ENCODE measurements around the gene TCEAL3.
"Not testable (repeated sequence)": the region's sequence is repeated elsewhere in the genome, so short reads cannot be mapped to it uniquely, and the experiment has no call there.

Gene TCEAL3, protein sequence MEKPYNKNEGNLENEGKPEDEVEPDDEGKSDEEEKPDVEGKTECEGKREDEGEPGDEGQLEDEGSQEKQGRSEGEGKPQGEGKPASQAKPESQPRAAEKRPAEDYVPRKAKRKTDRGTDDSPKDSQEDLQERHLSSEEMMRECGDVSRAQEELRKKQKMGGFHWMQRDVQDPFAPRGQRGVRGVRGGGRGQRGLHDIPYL

DNA sequence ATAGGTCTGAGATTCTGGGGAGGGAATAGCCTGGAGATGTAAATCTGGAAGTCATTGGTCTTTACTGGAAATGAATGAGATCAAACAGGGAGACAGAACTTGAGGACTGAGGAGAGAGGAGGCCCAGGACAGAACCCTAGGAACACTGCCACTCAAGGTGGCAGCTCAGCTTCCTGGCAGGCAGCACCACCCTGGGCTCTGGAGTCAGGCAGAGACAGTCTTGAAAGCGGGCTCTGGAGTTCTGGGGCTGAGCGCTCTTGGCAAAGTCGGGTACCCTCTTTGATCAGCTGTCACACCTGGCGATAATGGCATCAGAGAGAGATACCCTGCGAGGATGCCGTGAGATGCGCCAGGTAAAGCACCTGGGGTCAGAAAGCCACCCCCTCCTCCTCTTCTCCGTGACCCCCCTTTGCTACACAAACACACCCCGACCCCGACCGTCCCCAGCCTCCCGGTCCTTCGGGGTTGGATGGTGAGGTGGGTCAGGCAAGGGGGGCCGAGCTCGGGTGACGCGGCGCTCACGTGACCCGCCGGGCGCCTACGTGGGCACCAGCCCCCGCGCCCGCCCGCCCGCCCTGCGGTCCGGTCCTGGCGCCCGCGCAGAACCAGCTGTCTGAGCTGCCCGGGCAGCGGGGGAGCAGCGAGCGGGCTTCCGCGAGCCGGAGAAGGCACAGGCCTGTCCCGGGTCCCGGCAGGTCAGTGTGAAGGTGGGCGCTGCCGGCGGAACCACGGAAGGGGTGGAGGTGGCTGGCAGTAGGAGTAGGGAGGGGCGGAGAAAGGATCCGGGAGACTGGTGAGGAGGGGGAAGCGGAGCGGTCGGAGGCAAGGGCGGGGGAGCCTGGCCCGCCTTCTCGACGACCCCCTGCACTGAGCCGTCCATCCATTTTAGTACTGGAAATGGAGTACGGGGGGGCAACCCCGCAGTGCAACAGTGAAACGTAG is at the start of gene TCEAL3:
Gene TCEAL3 (plus strand): TSS at position 600 of the 942 bp plus-strand sequence. CDS start 1,102 bp downstream, outside the sequence.
- FAIRE-seq (no peak), DNase-seq (ENCODE audit: low spot score) (no peak)

DNA sequence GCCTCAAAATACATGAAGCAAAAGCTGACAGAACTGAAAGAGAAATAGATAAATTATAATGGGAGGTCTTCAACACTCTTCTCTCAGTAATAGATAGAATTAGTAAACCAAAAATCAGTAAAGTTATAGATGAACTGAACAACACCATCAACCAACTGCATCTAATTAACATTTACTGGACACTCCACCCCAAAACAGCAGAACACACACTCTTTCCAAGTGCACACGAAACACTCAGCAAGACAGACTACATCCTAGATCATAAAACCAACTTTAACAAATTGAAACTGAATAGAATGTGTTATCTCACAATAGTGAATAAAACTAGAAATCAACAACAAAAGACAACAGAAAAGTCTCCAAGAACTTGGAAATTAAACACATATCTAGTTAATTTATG is 47.5 kb upstream of the TCEAL3 start:
- no peak for FAIRE-seq
- DNase-seq (ENCODE audit: low spot score): no peak

DNA sequence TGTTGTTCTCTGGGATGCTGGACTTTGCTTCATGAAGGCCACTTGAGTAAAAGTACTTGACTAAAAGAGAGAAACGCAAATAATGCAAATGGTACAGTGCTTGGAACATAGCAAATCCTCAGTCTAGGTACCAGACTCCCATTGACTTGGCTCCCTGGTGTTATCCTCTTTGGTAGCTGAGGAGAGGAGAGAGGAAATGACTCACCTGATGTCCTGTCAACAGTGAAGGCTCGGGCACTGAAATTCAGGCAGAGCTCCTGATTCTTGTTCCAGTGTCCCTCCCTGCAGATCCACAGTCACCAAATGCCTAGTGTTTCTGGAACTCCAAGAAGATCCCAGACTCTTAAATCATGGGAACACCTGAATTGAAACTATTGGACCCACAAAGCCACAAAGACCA is 45.0 kb upstream of the TCEAL3 start:
- FAIRE-seq: no peak

DNA sequence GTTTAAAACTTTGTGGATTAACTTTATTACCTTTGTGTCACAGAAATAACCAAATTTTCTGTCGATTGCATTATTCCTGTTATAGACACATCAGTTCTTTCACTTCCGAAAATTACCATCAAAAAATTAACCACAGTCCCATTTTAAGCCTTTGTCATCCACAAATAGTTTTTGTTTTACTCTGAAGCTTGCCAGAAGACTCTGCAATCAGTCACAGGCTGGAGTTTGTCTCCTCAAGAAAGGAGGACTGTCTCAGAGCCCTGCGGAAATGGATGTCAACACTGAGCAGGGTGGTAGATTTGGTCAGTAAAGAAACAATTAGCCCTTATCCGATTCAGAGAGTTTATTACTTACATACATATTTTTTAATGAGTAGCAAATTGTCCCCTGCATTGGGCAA is 42.6 kb upstream of the TCEAL3 start:
- FAIRE-seq (no peak), DNase-seq (ENCODE audit: low spot score) (no peak)

More for the DNA sequence above, 45.0 kb upstream of the TCEAL3 start:
- DNase-seq (ENCODE audit: low spot score): no peak

DNA sequence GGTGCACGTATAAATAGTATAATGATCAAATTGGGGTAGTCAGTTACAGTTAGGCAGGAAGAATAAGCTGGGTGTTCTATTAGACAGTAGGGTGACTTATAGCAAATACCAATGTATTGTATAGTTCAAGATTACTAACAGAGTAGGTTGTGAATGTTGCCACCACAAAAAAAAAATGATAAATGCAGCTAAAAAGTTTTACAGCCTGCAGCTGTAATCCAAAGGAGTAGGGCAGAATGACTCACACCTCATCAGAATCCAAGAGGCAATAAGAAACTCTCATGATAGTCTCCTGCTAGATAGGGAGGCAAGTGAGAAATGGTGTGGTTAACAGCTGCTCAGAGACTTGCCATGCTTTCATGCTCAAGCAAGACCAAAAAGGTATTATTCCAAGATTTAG is 42.0 kb upstream of the TCEAL3 start:
- FAIRE-seq (no peak), DNase-seq (ENCODE audit: low spot score) (no peak)

DNA sequence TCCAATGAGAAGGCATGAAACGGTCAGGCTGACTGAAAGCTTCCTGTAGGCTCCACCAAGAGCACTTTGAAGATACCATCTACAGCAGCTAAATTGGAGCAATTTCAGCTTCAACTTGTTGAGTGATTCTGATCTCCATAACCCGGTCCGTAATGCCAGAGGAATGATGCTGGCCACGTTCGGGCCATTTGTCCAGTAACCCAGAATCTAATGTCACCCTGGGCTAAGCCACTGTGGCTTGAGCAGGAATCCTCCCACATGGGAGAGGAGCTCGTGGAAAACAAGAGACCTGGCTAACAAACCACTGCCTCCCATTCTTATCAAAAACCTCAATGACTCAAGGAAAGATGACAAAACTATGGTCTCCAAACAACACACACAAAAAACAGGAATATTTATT is 36.6 kb upstream of the TCEAL3 start:
- FAIRE-seq (no peak), DNase-seq (ENCODE audit: low spot score) (no peak)

DNA sequence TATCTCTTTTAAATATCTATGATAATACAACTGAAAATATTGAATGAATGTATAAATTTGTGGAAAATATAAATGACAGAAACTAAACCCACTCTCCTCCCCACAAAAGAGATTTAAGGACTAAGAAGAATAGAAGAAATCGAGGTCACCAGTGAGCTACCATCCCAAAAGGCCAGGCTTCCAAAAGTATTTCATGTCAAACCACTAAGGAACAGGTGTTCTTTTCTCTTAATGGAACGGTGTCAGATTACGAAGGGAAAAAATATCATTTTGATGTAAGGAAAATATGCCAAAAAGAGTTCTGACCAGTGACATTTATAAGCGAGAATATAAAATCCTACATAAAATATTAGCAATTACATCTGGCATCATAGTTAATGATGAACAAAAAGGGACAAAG is 36.0 kb upstream of the TCEAL3 start:
- DNase-seq (ENCODE audit: low spot score) (no peak), FAIRE-seq (no peak)

DNA sequence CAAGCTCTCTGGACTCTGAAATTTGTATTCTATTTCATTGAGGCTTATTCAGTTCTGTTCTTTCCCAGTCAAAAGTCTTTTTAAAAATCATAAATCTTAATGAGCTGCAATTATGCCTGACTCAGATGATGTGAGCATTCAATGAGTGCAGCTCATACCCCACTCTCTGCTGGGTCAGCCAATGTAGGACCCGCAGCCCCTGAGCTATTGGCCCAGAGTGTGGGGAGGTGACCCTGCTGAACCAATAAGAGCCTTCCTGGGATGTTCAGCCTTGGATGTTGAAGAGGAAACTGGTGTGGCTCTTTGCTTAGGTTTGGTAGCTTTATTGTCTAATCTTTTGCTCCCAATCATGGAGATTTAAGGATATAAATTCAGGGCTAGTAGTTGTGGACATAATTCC is 34.6 kb upstream of the TCEAL3 start:
- DNase-seq (ENCODE audit: low spot score): no peak
- FAIRE-seq: no peak

DNA sequence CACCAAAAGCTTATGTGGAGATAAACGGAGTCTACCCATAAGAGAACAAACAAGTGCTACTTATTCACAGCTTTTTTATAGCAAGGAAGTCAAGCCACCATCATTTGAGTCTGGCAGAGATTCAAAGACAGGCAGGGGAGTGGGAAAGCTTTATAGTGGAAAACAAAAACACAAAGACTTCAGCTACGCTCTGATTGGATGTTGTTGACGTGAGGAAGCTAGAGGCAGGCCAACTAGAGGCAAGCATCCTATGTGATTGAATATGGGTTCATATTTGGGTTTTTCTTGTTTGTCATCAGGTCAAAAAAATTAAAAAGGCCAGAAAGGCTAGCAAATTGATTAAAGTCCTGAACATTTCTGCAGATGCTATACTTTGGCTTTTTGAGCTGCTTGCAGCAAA is 23.2 kb upstream of the TCEAL3 start:
- DNase-seq (ENCODE audit: low spot score): no peak
- FAIRE-seq: no peak

DNA sequence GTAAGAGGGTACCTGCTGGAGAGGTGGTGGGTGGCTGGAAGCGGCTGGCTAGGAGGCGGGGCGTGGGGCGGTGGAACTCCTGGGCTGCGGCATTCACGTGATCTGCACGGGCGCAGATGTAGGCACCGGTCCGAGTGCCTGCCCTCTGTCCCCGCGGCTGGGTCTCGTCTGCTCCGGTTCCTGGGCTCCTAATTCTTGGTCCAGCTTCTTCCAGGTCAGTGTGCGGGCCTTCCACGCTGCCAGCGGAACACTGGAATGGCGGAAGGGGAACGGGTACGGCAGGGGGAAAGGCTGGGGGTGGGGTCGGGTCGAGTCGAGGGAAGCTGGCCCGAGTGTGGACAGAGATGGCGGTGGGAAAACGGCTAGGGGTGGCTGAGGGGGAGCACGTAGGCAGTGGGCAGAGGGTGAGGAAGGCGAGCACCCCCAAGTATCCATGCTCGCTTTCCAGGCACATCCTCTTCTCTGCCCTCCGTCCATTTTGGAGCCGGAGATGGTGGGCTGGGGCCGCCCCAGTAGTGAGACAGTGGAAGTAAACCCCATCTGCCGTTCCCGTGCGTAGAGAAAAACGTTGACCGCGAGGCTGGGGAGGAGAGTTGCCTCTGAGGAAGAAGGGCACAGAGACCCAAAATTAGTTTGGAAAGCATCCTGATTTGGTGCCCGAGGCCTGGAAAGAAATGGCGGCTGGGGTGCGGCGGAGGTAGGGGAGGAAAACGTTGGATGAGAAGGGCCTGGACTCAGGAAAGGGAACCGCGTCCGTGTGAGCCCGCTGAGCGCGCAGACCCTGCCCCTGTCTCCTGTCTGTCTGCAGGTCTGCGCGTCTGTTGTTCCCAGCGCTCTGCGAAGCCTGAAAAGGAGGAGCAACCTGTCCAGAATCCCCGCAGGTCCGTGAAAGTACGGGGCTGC is 22.1 kb upstream of the TCEAL3 start, which contains the start of gene TCEAL4:
Gene TCEAL4 (plus strand): TSS at position 105 of the 903 bp plus-strand sequence. CDS start 1,161 bp downstream, outside the sequence.
- FAIRE-seq (no peak), DNase-seq (ENCODE audit: low spot score) (no peak)

DNA sequence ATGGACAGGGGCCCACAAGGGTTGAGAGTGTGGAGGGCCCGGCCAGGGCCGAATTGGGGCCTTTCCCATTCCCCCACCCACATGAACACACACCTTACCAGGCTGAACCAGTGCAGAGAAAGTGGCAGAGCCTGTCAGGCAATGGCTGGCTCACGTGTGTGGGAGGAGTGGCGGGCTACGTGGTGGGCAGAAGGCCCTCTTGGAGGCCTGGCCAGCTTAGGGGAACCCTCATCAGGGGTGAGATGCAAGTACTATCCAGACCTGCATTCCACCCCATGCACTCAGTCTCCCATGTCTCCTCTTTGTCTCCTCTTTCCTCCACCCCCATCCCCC is 21.5 kb upstream of the TCEAL3 start:
- FAIRE-seq (no peak), DNase-seq (ENCODE audit: low spot score) (no peak)

DNA sequence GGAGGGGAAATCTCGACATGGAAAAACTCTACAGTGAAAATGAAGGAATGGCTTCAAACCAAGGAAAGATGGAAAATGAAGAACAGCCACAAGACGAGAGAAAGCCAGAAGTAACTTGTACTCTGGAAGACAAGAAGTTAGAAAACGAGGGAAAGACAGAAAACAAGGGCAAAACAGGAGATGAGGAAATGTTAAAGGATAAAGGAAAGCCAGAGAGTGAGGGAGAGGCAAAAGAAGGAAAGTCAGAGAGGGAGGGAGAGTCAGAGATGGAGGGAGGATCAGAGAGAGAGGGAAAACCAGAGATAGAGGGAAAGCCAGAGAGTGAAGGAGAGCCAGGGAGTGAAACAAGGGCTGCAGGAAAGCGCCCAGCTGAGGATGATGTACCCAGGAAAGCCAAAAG is 21.1 kb upstream of the TCEAL3 start:
- DNase-seq (ENCODE audit: low spot score) (no peak), FAIRE-seq (no peak)

DNA sequence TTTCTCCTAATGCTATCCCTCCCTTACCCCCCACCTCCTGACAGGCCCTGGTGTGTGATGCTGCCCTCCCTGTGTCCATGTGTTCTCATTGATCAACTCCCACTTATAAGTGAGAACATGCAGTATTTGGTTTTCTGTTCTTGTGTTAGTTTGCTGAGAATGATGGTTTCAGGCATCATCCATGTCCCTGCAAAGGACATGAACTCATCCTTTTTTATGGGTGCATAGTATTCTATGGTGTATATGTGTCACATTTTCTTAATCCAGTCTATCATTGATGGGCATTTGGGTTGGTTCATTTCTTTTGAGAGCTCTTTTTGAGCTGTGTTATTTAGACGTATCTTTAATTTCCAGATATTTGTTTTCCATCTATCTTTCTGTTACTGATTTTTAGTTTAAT is 15.5 kb upstream of the TCEAL3 start:
- FAIRE-seq; DNase-seq (ENCODE audit: low spot score): not testable (repeated sequence)

DNA sequence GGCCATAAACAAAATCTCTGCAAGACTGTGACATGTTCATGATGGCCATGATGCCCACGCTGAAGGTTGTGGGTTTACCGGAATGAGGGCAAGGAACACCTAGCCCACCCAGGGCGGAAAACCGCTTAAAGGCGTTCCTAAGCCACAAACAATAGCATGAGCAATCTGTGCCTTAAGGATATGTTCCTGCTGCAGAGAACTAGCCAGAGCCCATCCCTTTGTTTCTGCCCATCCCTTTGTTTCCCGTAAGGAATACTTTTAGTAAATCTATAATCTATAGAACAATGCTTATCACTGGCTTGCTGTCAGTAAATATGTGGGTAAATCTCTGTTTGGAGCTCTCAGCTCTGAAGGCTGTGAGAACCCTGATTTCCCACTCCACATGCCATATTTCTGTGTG is 12.6 kb upstream of the TCEAL3 start:
- not testable (repeated sequence) for FAIRE-seq; DNase-seq (ENCODE audit: low spot score)

DNA sequence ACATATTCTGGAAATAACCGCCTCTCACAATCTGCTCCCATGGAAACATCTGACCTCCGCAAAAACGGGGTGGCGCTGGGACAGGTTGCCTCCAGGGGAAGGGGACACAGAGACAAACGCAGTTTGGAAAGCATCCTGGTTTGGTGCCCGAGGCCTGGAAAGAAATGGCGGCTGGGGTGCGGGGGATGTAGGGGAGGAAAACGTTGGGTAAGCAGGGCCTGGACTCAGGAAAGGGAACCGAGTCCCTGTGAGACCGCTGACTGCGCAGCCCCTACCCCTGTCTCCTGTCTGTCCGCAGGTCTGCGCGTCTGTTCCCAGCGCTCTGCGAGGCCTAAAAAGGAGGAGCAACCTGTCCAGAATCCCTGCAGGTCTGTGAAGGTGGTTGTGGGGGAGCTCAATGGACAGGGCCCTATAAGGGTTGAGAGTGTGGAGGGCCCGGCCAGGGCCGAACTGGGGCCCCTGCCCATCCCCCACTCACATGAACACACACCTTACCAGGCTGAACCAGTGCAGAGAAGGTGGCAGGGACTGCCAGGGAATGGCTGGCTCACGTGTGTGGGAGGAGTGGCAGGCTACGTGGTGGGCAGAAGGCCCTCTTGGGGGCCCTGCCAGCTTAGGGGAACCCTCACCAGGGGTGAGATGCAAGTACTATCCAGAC is 672 bp downstream of the TCEAL3 start:
- FAIRE-seq (no peak), DNase-seq (ENCODE audit: low spot score) (no peak)

DNA sequence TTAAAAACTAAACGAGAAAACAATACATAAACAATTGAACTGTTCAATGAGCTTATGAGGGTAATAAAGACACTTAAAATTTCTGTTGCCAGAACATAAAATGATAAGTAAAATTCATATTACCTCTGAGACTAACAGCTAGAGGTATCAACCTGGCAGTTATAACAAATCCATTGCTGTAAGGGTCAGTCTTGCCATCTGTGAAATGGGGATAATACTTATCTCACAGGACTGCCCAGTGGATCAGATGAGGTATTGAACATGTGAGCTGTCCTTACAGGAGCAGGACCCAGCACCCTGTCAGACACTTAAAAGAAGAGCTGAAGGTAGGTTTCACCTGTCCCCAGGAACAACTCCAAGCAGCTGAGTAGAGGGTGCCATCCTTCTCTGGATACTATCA is 2.5 kb downstream of the TCEAL3 start:
- FAIRE-seq (no peak), DNase-seq (ENCODE audit: low spot score) (no peak)

DNA sequence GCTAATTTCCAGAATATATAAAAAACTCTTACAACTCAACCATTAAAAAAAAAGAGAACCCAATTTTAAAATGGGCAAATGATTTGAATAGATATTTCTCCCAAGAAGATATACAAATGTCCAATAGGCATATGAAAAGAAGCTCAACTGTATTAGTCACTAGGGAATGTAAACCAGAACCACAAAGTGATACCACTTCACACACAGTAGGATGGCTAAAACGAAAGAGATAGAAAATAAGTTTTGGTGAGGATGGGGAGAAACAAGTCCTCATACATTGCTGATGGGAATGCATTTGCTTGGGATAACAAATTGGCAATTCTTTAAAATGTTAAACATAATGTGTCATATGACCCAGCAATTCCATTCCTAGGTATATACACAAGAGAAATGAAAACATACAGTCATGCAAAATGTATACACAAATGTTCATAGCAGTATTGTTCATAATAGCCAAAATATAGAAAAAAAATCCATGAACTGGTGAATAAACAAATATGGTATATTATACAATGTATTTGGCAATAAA is 5.7 kb downstream of the TCEAL3 start:
- FAIRE-seq (no peak), DNase-seq (ENCODE audit: low spot score) (no peak)

DNA sequence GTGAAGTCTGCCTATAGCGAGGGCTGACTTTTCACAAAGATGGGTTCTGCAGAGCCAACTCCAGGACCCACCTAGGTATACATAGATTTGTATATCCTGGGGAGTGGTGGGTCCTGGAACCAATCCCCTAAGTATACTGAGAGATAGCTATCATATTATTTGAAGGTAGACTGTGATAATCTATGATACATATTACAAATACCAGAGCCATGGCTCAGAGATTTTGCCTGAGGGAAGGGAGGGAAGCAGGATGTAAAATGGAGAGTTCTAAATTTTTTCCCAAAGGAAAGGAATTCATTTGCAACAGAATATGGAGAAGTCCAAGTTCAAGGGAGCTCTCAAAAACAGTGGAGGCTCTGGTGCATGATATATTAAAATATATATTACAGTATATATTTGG is 7.2 kb downstream of the TCEAL3 start:
- DNase-seq (ENCODE audit: low spot score) (no peak), FAIRE-seq (no peak)

DNA sequence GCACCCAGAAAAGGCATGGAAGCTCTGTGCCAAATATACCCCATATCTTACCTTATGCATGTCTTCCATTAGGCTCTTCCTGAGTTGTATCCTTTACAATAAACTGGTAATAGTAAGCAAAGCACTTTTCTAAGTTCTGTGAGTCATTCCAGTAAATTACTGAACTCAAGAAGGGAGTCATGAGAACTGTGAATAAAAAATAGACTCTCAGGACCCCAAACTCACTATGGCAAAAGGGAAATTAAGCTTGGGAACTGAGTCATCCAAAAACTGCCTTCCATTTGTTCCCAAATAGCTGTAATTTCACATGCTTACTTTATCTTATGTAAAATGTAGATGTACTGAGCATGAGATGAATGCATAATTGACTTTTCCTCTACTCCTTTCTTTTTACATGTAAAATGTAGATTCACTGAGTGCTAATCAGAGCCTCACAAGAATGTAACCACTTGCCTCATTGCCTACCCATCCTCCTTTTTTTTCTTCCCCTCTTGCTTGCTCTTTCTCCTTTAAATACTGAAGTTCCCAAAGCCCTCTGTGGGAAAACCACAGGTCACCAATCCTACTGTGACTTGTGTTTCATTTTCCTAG is 8.1 kb downstream of the TCEAL3 start:
- DNase-seq (ENCODE audit: low spot score): no peak
- FAIRE-seq: no peak

DNA sequence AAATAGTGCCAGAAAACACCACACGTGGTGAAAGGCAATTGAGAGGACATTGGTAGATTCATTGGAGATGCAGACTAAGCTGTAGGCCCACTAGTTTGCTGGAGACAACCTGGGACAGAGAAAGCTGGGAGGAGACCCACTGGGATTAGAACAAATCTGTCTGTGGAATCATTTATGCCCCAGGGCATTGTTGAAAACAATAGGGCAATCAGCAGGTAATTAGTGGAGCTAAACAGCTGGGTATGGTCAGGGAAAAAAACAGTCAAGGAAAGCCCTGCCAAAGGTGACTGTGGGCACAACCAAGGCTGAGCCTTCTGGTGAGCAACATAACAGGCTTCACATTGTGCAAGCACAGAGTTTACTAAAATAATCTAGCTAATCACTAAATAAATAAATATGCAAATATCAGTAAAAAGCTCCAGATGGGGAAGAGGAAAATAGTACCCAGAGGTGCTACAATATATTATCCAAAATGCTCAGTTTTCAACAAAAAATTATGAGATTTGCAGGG is 9.0 kb downstream of the TCEAL3 start:
- no peak for FAIRE-seq

More for the DNA sequence above, 9.0 kb downstream of the TCEAL3 start:
- no peak for DNase-seq (ENCODE audit: low spot score)

All from RCC 7860 (cell line).